ENCODE data around the gene PLXNC1.

The PLXNC1 gene

DNA sequence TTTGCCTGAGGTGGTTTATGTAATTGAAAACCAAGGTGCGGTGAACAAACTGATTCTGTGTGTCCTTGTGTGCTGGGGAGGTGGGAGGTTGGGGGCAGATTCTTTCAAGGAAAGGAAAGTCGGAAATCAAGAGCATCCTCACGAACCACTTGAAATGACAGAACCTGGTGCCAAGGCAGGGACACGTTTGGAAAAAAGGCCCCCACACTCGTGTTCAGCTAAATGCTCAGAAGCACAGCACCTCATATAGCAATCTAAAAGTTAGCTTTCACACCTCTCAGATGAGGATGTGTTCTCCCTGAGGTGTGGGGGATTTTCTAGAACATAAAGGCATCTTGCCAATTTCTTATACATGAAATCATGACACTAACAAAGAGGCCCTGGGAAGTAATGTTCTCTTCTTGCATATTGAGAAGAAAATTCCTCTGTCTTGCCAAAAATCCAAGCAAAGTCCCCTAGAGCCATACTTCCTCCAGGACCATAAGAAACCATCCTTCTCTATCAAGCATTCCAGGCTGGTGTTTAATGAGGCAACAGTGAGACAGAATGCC, 119.6 kb downstream of the PLXNC1 start:
- DNase-seq = no peak

DNA sequence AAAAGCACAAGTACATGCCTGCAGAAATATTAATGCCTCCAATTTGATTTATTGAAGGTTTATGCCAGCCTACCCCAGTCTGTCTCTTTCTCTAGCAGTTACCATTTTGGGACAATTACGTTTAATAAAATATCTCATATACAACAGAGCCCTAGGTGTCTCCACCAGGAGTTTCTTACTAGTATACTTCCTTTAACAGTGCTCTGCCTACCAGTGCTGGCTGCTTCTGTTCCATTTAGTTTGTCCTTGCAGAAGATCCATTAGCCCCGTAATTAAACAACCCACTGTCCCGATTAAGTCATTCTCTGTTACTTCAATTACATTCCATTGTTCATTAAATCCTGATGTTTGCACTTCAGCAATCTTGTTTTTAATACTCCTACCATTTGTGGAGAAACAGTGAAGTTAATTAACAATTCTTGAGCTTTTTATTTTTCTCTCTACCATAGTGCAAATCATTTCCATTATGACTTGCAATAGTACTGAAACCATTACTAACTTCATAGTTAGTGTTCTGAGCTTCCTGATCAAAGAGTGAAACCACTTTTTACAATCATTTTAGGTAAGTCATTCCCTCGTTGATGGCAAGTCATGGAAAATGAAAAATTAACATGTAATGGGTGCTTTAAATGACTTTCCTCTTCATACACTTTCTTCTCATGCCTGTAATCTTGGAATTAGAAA, 121.1 kb downstream of the PLXNC1 start:
- no peak for DNase-seq

GRCh38 chr12:94271351-94271750, 123.0 kb downstream of the PLXNC1 start:
- no peak for DNase-seq

GRCh38 chr12:94272280-94272679, 123.9 kb downstream of the PLXNC1 start:
- no peak for DNase-seq

DNA sequence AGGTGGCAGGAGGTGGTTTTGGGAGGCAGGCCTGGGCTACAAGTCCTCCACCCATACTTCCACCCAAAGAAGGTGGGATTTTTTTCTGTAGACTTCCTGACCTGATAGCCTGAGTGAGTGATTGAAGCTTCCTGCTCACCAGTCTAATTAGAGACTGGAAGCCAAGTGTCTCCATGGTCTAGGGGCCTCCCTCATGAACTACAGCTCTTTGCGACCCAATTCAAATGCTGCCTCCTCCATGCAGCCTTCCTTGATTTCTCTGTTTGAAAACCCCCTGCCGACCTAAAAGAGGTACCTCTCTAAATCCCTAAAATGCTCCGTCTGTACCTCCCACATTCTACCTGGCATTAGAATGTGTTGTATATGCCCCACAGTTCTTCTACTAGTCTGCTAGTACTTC, 124.9 kb downstream of the PLXNC1 start:
- DNase-seq = no peak

GRCh38 chr12:94276725-94277124, 128.3 kb downstream of the PLXNC1 start:
- no peak for DNase-seq

DNA sequence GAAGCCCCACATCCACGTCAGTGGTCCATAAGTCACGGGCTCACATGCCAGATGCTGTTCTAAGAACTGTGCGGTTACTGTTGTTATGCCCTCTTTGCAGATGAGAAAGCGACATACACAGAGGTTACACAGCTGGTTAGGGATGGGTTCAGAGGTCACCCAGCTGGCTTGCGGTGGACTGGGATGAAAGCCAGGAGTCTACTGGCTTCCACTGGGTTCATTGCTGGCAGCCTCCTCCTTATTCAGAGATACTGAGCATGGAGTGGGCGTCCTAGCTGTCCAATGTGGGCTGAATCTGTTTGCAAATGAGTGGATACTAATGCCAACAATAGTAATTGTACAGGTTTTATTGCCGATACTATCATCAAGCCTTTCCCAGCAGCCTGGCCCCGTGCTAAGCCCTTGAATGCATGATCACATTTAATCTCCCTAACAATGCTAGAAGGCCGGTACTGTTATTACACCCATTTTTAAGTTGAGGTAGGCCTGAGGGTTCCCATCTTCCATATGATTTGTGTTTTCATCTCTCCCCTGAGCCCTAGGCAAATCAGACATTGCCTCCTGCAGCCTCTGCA, 129.1 kb downstream of the PLXNC1 start:
- no peak for DNase-seq

DNA sequence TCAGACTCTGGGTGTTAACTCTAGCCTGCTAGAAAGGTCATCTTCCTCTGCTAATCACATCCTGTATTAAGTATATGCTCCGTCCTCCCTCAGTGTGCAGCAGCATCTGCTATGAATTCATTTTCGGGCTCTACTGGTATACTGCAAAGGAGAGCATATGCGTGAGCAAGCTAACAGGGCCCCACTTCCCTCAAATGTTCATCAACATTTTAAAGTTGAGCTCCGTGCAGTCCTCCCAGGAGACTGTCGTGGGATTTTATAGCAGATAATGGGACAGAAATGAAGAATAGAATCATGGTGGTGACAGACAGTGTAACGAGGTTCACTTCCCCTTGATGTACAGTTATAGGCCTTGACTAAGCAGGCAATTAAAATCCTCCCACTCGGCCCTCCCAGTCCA, 131.7 kb downstream of the PLXNC1 start:
- DNase-seq = no peak

- DNase-seq = no peak
These were observed 134.3 kb downstream of the PLXNC1 start for GRCh38 chr12:94282675-94283074.

DNA sequence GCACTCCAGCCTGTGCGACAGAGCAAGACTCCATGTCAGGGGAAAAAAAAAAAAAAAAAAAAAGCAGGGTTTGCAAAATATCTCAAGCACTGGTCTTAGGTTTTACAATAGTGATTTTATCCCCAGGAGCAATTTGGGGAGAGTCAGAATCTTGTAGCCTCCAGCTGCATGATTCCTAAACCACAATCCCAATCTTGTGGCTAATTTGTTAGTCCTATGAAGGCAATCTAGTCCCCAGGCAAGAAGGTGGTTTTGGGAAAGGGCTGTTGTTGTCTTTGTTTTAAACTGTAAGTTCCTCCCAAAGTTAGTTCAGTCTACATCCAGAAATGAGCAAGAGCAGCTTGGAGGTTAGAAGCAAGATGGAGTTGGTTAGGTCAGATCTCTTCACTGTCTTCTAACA, 135.7 kb downstream of the PLXNC1 start:
- no peak for DNase-seq

DNA sequence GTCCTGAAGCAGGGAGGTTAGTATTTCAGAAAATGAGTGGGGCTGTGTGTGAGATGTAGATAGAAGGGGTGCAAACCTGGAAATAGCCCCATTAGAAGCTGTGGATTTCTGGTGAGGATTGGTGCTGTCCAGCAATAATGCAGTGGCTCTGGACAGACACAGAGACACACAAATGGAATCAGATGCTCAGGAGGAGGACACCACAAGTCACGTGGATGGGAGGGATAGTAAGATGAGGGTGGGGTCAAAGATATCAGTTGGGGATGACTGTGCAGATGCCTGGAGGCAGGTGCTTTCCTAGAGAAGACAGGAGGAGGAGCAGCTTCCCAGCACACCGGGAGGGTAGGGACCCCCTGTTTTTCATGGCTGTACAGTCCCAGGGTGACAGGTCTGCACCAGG, 136.5 kb downstream of the PLXNC1 start:
- no peak for DNase-seq

- no peak for DNase-seq
These were observed 137.7 kb downstream of the PLXNC1 start for GRCh38 chr12:94285943-94286582.

DNA sequence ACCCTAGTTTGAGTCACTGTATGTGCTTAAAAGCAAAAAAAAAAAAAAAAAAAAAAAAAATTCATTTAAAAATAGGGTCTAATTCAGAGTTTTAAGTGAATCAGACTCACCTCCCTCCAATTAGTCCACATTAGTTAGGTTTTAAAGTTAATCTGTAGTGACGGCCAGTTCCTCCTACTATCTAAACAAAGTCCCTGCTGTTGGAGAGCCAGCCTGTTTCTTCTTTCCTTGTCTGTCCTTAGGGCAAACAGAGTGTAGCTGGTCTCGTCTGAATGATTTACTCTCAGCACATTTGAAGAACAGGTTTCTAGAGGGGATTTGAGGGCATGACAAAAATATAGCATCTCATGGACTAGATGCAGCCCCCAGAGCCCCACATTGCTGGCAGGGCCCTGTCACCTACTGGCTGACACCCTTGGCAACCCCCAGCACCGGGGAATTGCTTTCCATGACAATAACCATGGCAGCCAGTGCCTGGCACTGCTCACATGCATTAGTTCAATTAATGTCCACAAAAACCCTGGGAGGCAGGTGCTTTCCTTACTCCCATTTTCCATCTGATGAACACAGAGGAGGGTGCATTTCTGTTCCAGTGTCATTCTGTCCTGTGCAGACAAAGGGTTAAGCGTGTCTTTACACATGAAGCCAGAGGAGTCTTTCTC, 138.3 kb downstream of the PLXNC1 start:
- no peak for DNase-seq

- no peak for DNase-seq
These were observed 138.9 kb downstream of the PLXNC1 start for GRCh38 chr12:94287245-94287628.

DNA sequence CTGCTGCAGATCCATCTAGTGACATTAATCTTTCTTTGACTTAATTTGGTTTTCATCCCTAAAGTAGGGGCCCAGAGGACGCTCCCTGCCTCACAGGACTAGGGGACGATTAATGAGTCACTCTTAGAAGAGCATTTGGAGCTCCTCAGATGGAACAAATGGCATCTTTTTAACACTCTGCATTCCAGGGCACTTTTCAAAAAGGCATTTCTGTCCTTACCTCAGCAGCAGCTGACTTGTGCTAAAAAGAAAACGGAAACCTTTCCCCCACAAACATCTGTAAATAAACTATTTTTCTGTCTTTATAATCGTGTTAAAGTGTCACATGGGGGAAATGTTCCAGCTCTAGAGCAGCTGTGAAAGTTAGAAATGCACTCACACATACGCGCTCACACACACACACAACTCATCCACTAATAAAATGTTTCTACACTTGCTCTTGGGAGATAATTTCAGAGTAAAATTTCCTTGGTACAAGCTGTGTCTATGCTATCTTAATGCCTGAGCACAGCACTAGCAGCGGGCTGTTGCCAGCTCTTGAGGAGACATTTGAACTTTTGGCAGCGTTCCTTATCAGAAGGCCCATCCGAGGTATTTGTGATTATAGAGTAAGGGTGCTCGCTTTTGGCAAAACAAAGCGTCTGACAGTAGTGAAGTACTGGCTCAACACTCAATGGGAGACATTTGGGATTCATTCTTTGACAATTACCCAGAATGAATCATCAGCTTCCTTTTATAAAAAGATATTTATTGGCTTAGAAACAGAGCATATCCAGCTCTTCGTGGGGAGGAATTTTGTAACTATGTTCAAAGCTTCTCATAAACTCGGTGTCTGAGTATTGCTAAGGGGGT, 141.3 kb downstream of the PLXNC1 start:
- DNase-seq = no peak

GRCh38 chr12:94290353-94290752, 142.0 kb downstream of the PLXNC1 start:
- no peak for DNase-seq

GRCh38 chr12:94297096-94297699, 148.8 kb downstream of the PLXNC1 start:
- no peak for DNase-seq

DNA sequence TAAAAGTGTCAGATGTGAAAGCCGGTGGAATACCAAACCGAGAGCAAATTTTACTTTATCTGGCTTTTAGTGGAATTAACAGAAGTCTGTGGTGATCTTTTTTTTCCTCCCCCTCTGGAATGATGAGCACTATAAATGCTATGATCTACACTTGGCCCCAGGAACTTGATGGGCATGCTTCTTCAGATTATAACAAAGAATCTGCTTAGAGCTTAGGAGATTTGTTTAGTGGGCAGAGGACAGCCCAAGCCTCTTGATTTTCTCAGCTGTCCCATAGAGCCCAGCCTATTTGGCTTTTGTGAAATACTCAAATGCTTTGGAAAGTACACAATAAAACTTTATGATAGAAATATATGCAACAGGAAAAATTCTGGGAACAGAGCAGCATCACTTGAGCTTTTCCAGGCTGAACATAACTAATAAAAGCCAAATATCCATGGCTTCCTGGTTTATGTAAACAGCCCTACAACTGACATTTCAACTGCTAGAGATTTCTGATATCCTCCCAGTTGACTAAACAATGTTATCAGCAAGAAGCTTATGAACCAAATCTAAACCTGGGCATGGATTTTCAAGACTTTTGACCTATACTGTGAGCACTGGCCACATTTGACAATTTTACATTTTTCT, 149.6 kb downstream of the PLXNC1 start:
- DNase-seq = no peak

DNA sequence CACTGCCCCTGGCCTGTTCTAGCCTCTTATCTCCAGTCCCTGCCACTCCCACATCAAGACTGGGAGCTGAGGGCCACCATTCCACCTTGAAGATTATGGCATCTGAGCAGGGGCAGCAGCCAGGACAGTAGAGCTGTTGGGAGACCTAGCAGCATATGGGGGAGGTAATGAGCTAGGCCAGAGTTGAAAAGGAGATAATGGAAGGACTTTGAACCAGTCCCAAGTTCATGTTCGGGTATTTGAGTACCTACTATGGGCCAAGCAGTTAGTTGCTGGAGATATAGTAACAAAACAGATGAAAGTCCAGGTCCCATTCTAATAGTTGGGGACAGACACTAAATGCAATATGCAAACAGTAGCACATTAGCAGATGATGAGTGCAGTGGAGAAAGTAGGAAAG, 151.5 kb downstream of the PLXNC1 start:
- no peak for DNase-seq

GRCh38 chr12:94304012-94304411, 155.6 kb downstream of the PLXNC1 start:
- DNase-seq = no peak

GRCh38 chr12:94304566-94305061, 156.2 kb downstream of the PLXNC1 start:
- DNase-seq = no peak

All from 8988T (cell line).